CD4-positive, alpha-beta T cell treated with Interleukin-6 for 4 hours (primary cell): ENCODE results near the gene TMEM129.

Experiments used
- DNase-seq: peaks from one replicate; pipeline ENCODE4 v3.0.0-alpha.2; 2020; ENCODE audit warnings: mixed read lengths

The TMEM129 gene

GRCh38 chr4:1721003-1721665, at the start of gene TMEM129, which contains the start of gene TACC3:
TSS of gene TMEM129 (minus strand) at chr4:1721323. CDS start at chr4:1720837, 486 bp downstream.
TSS of gene TACC3 (plus strand) at chr4:1721521. CDS start at chr4:1723422, 1,901 bp downstream.
- DNase-seq, result peak; percentile 98

GRCh38 chr4:1770791-1771231, 49.7 kb upstream of the TMEM129 start:
- DNase-seq, result no peak

GRCh38 chr4:1770245-1770644, 49.1 kb upstream of the TMEM129 start:
- DNase-seq, result no peak

GRCh38 chr4:1769692-1770091, 48.6 kb upstream of the TMEM129 start:
- DNase-seq, result no peak

GRCh38 chr4:1768367-1769034, 47.4 kb upstream of the TMEM129 start:
- no peak for DNase-seq

- peak; percentile 32 for DNase-seq
Observed at GRCh38 chr4:1767770-1768366, 46.7 kb upstream of the TMEM129 start.

- peak; percentile 24 for DNase-seq
Observed at GRCh38 chr4:1767061-1767769, 46.1 kb upstream of the TMEM129 start.

- no peak for DNase-seq
Observed at GRCh38 chr4:1766106-1767060, 45.3 kb upstream of the TMEM129 start.

GRCh38 chr4:1765409-1766072, 44.4 kb upstream of the TMEM129 start:
- DNase-seq, result no peak

- no peak for DNase-seq
Observed at GRCh38 chr4:1764670-1765069, 43.5 kb upstream of the TMEM129 start.

- DNase-seq, result no peak
Observed at GRCh38 chr4:1763550-1764080, 42.5 kb upstream of the TMEM129 start.

GRCh38 chr4:1763070-1763549, 42.0 kb upstream of the TMEM129 start:
- DNase-seq, result no peak

- DNase-seq, result no peak
Observed at GRCh38 chr4:1762264-1763010, 41.3 kb upstream of the TMEM129 start.

- no peak for DNase-seq
Observed at GRCh38 chr4:1761130-1761689, 40.1 kb upstream of the TMEM129 start.

- DNase-seq, result no peak
Observed at GRCh38 chr4:1760521-1761071, 39.5 kb upstream of the TMEM129 start.

GRCh38 chr4:1759818-1760223, 38.7 kb upstream of the TMEM129 start:
- DNase-seq, result no peak

- DNase-seq, result no peak
Observed at GRCh38 chr4:1759170-1759817, 38.2 kb upstream of the TMEM129 start.

GRCh38 chr4:1758306-1759121, 37.4 kb upstream of the TMEM129 start:
- no peak for DNase-seq
